Measurements from ENCODE around the gene RUBCN.

RUBCN gene

DNA sequence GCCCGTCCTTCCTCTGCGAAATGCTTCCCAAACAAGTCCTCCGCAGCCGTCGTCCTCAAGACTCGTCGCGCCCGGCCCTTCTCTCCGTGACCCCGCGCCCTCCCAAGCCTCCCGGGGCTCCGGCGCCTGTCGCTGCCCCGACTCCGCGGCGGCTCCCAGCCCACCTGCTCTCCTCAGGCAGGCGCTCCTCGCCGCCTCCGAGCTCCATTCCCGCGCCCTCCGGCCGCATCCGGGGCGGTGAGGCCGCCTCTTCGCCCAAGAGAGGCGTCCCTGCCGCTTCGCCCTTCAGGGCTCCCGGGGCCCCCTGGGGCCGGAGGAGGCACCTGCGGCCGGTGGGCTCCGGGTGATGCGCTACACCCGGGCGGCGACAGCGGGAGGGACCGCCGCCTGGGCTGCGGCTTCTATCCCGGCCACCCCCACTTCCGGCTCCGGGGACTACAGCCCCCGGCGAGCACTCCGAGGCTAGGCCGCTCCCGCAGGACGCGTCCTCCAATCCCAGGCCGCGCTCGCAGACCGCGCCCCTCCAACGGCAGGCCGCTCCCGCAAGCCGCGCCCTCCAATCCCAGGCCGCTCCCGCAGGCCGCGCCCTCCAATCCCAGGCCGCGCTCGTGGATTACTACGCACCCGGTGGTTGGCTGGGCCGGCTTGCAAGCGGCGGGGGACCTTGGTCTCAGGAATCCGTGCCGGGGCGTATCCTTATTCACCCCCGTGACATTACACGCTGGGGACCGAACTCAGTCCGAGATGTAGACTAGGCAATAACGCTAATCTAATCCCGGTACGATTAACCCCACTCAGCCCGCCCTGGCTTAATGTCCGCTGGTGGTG lies at the start of gene RUBCN:
Gene RUBCN (minus strand): TSS at position 414 of the 828 bp plus-strand sequence. CDS start 185 bp downstream, at position 229.
- peak; percentile 74 for DNase-seq (ENCODE audit: insufficient read length, low spot score)
- FAIRE-seq, result no peak
- TF ChIP-seq, protein P1, sequence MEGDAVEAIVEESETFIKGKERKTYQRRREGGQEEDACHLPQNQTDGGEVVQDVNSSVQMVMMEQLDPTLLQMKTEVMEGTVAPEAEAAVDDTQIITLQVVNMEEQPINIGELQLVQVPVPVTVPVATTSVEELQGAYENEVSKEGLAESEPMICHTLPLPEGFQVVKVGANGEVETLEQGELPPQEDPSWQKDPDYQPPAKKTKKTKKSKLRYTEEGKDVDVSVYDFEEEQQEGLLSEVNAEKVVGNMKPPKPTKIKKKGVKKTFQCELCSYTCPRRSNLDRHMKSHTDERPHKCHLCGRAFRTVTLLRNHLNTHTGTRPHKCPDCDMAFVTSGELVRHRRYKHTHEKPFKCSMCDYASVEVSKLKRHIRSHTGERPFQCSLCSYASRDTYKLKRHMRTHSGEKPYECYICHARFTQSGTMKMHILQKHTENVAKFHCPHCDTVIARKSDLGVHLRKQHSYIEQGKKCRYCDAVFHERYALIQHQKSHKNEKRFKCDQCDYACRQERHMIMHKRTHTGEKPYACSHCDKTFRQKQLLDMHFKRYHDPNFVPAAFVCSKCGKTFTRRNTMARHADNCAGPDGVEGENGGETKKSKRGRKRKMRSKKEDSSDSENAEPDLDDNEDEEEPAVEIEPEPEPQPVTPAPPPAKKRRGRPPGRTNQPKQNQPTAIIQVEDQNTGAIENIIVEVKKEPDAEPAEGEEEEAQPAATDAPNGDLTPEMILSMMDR (IDR thresholded peaks at IDR 0.05; ENCODE audit: insufficient read depth, missing control alignments), result no peak

DNA sequence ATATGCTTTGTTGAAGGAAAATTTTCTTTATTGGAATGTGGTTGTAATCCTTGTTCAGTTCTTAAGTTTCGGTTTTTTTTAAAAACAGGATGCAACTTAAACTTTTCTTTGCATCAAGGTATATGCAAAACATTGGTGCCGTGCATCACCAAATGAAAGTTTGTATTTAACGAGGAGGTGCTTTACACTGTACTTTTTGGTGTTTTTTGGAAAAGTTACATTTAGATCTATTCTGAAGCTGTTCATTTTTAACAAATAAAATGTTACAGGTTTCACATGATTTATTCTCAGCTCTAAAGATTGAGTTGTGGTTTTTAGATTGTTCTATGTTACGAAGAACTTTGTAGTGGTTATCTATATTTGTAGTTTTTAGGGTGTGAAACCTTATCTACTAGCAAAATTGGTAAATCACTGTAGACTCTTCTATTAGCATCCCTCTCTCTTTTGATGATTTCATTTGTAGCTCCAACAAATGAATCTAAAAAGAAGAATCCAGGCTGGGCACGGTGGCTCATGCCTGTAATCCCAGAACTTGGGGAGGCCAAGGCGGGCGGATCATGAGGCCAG lies 47.4 kb upstream of the RUBCN start:
- FAIRE-seq (no peak), DNase-seq (ENCODE audit: insufficient read length, low spot score) (no peak)
- TF ChIP-seq, protein P1 (IDR thresholded peaks at IDR 0.05; ENCODE audit: insufficient read depth, missing control alignments), result no peak

DNA sequence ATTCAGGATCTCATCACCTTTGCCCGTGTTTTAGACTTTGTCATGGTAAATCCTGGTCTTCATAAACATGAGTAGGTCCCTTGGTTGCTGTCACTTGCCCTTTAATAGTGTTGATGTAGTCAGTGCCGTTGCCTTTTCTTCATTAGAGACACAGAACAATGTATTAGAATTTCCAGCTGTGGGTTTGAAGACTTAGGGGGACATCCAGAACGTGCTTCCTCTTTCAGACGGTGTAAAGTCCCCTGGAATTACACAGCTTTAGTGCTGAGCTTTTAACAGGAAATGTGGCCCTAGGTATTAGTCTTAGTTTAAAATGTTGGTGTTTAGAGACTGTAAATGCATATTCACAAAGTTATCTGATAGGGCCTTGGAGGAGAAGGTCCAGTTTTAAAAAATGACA lies 45.5 kb upstream of the RUBCN start:
- TF ChIP-seq, protein P1 (IDR thresholded peaks at IDR 0.05; ENCODE audit: insufficient read depth, missing control alignments), result no peak
- no peak for DNase-seq (ENCODE audit: insufficient read length, low spot score)
- no peak for FAIRE-seq

DNA sequence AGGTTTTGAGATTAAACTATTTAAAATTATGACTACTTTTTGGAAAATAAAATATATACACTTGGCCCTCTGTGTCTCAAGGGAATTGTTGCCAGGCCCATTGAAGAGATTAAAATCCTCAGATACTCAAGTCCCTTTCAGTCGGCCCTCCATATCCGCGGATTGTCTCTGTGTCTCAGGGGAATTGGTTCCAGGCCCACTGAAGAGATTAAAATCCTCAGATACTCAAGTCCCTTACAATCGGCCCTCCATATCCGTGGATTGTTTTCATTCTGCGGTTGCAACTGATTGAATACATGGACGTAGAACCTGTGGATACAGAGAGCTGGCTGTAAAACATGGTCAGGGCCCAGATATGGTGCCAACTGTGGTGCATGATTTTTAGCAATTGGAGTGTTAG lies 38.6 kb upstream of the RUBCN start:
- no peak for FAIRE-seq
- no peak for DNase-seq (ENCODE audit: insufficient read length, low spot score)
- TF ChIP-seq, protein P1 (IDR thresholded peaks at IDR 0.05; ENCODE audit: insufficient read depth, missing control alignments), result no peak

DNA sequence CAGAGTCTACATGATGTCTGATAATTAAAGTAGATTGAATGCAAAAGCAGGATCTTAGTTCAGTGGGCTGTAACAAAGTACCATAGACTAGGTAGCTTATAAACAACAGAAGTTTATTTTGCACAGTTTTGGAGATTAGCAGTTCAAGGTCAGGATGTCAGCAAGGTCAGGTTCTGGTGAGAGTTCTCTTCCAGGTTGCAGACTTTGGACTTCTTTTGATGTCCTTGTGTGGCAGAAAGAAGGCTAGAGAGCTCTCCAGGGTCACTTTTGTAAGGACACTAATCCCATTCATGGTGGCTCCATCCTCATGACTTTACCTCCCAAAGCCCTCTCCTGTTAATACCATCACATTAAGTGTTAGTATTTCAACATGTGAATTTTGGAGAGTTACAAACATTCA lies 25.1 kb upstream of the RUBCN start:
- no peak for FAIRE-seq
- TF ChIP-seq, protein P1 (IDR thresholded peaks at IDR 0.05; ENCODE audit: insufficient read depth, missing control alignments), result no peak
- DNase-seq (ENCODE audit: insufficient read length, low spot score), result no peak

DNA sequence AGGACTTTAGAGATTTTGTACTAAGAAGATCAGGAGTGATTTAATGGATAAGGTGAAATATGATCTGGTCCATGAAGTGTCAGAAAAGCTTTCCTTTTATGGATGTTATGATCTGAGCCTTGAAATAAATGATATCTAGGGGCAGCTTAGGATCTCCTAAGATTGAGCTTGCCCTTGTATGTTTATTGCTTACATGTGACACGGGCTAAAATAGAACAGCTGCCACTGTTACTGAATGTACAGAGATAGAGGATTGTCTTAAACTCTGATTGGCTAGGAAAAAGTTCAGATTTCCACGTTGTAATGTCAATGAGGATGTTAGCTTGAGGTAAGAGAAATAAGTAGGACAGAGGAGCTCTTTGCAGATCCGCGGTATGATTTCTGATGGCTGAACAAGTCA lies 21.8 kb upstream of the RUBCN start:
- FAIRE-seq (peak; percentile 82), DNase-seq (ENCODE audit: insufficient read length, low spot score) (no peak)
- TF ChIP-seq, protein P1 (IDR thresholded peaks at IDR 0.05; ENCODE audit: insufficient read depth, missing control alignments), result no peak

DNA sequence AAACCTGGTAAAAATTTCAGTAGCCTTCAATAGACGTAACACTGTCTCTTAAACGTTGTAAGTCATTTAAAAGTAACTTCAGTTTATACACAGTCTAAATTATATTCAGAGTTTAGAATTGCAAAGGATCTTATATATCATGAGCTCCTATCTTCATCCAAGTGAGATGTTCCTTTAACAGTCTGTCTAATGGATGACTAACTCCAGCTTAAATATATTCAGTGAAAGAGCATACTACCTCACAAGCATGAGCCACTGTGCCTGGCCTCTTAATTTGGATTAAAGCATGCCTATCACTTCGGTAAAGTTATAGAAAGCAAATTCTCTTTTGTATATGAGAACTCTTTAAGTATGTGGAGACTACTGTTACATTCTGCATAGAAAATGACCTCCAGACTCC lies 20.0 kb upstream of the RUBCN start:
- FAIRE-seq, result no peak
- DNase-seq (ENCODE audit: insufficient read length, low spot score), result no peak
- TF ChIP-seq, protein P1 (IDR thresholded peaks at IDR 0.05; ENCODE audit: insufficient read depth, missing control alignments), result no peak

All from D721Med (cell line).